Sigmoid colon (tissue), 7 donors: ENCODE results near the gene GLYR1. TPM values are rescaled to one million over a fixed set of nuclear protein-coding genes. Genes with fewer than 3 reads are reported as not detected.

ENCODE experiments used
- DNase-seq: peaks from one replicate; pipeline ENCODE4 v3.0.0-alpha.2; 2019
- H3K27ac ChIP-seq, 4 donors: fragments of 200-600 bp; sonication (generic); one replicate each; pipeline ENCODE4 v1.5.1; 2016 to 2019; ENCODE audit warnings: mild to moderate bottlenecking in 1 of 4
- H3K27me3 ChIP-seq, 3 donors: fragments of 200-600 bp; sonication (generic); one replicate each; pipeline ENCODE4 v1.5.1; 2019; ENCODE audit warnings: mild to moderate bottlenecking in 1 of 3
- H3K36me3 ChIP-seq, 4 donors: fragments of 200-600 bp; sonication (generic); one replicate each; pipeline ENCODE4 v1.5.1; 2016 to 2019
- H3K4me1 ChIP-seq, 4 donors: fragments of 200-600 bp; sonication (generic); one replicate each; pipeline ENCODE4 v1.5.1; 2017 to 2019
- H3K4me3 ChIP-seq, 4 donors: fragments of 200-600 bp; sonication (generic); one replicate each; pipeline ENCODE4 v1.5.1; 2017 to 2019; ENCODE audit warnings: mild to moderate bottlenecking in 2 of 4, moderate library complexity in 1 of 4
- H3K9me3 ChIP-seq, 4 donors: fragments of 200-600 bp in 3 of 4; sonication (generic) in 3 of 4; one replicate each; pipeline versions ENCODE4 v1.5.1 to v1.6.1; 2013 to 2019
- CTCF ChIP-seq, 4 experiments: fragments of 450-650 bp in 3 of 4; fragments of 200-600 bp in 1 of 4; IDR thresholded peaks; one replicate each; pipeline ENCODE4 v1.5.1; 2016 to 2019; ENCODE audit warnings: antibody characterized with exemption in 4 of 4, mild to moderate bottlenecking in 3 of 4, moderate library complexity in 2 of 4
- EP300 ChIP-seq, 4 donors: sonication (generic); formaldehyde crosslinking; IDR thresholded peaks; one replicate each; pipeline ENCODE4 v1.6.1; 2017; ENCODE audit warnings: antibody characterized with exemption in 4 of 4
- POLR2A ChIP-seq, 2 donors: fragments of 450-650 bp; IDR thresholded peaks; one replicate each; pipeline ENCODE4 v1.6.1; 2016; ENCODE audit warnings: antibody characterized with exemption in 2 of 2, mild to moderate bottlenecking in 2 of 2, moderate library complexity in 2 of 2
- POLR2AphosphoS5 ChIP-seq, 4 donors: sonication (generic); formaldehyde crosslinking; IDR thresholded peaks; one replicate each; pipeline ENCODE4 v1.6.1; 2017; ENCODE audit warnings: antibody characterized with exemption in 4 of 4
- WGBS, 2 donors: extraction: QIAGEN DNeasy Blood & Tissue Kit; methylation state at CpG; one replicate each; pipeline ENCODE4 v1.1.7; 2013; 5-methylcytosine and 5-hydroxymethylcytosine counted together
- intact Hi-C: fragments of 100-400 bp; cut with DNase I; formaldehyde crosslinking; loops from one replicate; pipeline ENCODE4 v1.15.1; 2023
- polyA plus RNA-seq, 3 donors: library from polyadenylated mRNA; stranded (reverse); fragments of 200-250 nt; gene quantifications; one replicate each; pipeline ENCODE4 v1.2.3, GENCODE V29; 2013
- total RNA-seq, 4 donors: library from RNA; depleted of rRNA; stranded (reverse); fragments of >200 nt; gene quantifications; one replicate each; pipeline ENCODE4 v1.1.0, GENCODE V29; 2016
- donor health status: healthy with polysubstance abuse.
- donor health status: Bipolar disorder and iron deficiency.
- donor health status: healthy.

GLYR1 gene
- total and polyA plus RNA-seq, 7 donors, result 48.0 to 70.5 (median 59.9) TPM

- TF ChIP-seq EP300 (IDR thresholded peaks at IDR 0.05), result no peak
- peak; percentile 66 to 93 (median 85) for TF ChIP-seq POLR2AphosphoS5 (IDR thresholded peaks at IDR 0.05)
- peak; percentile 37 to 38 for TF ChIP-seq POLR2A (IDR thresholded peaks at IDR 0.05)
- TF ChIP-seq CTCF (IDR thresholded peaks at IDR 0.05), result no peak
- intact Hi-C loops, result loop anchor here (2.0 kb wide), 1 partner anchor 32 kb away; the partner anchor contains the start of genes ANKS3 and DNAAF8
- 1 to 2% methylated on average over 72 of the region's 72 CpGs for WGBS, 2 donors
- no peaks in the 10 kb centered on the region for H3K9me3 ChIP-seq
- peak within 1 kb of the TSS; percentile 80 to 96 (median 88) for H3K4me3 ChIP-seq
- peaks cover 10 to 33% (median 22%) of the 10 kb centered on the region in 4 donors for H3K36me3 ChIP-seq
- peak within 1 kb of the TSS; percentile 91 to 92 (median 92) for H3K27ac ChIP-seq
- no peaks in the 10 kb centered on the region for H3K27me3 ChIP-seq
- H3K4me1 ChIP-seq, result peaks cover 0 to 38% (median 35%) of the 10 kb centered on the region in 4 donors
- peak; percentile 98 for DNase-seq
These were observed 80.0 kb downstream of the GLYR1 start, which contains the start of gene ZNF500 for GRCh38 chr16:4766875-4767628. Gene ZNF500, minus strand, starts transcription at chr16:4767162. Its CDS starts 1,184 bp downstream, at chr16:4765978.

- H3K27ac ChIP-seq, result peak overlapping the region in 3 of 4 donors; percentile 91 to 92 (median 91)
These were observed 81.3 kb downstream of the GLYR1 start for GRCh38 chr16:4765511-4766474.

GRCh38 chr16:4763791-4764190, 83.3 kb downstream of the GLYR1 start:
- Histone ChIP-seq H3K27me3 (no peaks in the 10 kb centered on the region), H3K36me3 (peaks cover 26 to 65% (median 44%) of the 10 kb centered on the region in 4 donors), H3K4me3 (no peak overlapping the region), H3K9me3 (no peaks in the 10 kb centered on the region), H3K4me1 (peaks cover 0 to 33% (median 32%) of the 10 kb centered on the region in 4 donors), H3K27ac (no peak overlapping the region)
- DNase-seq, result no peak
- TF ChIP-seq EP300 (IDR thresholded peaks at IDR 0.05) (no peak), CTCF (IDR thresholded peaks at IDR 0.05) (no peak), POLR2AphosphoS5 (IDR thresholded peaks at IDR 0.05) (no peak), POLR2A (IDR thresholded peaks at IDR 0.05) (no peak)
- intact Hi-C loops, result no loop called here
- 94% methylated on average over 7 of the region's 7 CpGs for WGBS, 2 donors

More at GRCh38 chr16:4765511-4766474, 81.3 kb downstream of the GLYR1 start:
- peaks cover 0 to 38% (median 35%) of the 10 kb centered on the region in 4 donors for H3K4me1 ChIP-seq
- no peak for TF ChIP-seq CTCF (IDR thresholded peaks at IDR 0.05)
- TF ChIP-seq POLR2AphosphoS5 (IDR thresholded peaks at IDR 0.05), result no peak
- no peak for TF ChIP-seq POLR2A (IDR thresholded peaks at IDR 0.05)
- TF ChIP-seq EP300 (IDR thresholded peaks at IDR 0.05), result no peak
- whole genome bisulfite sequencing, 2 donors, result 76 to 77% methylated on average over 26 of the region's 26 CpGs
- H3K9me3 ChIP-seq, result no peaks in the 10 kb centered on the region
- intact Hi-C loops, result loop anchor here (2.0 kb wide), 1 partner anchor 31 kb away; the partner anchor contains the start of genes ANKS3 and DNAAF8
- peak overlapping the region; percentile 80 to 96 (median 88) for H3K4me3 ChIP-seq
- H3K27me3 ChIP-seq, result no peaks in the 10 kb centered on the region
- H3K36me3 ChIP-seq, result peaks cover 16 to 46% (median 30%) of the 10 kb centered on the region in 4 donors
- no peak for DNase-seq

- Histone ChIP-seq H3K4me3 (no peak overlapping the region), H3K9me3 (no peaks in the 10 kb centered on the region), H3K27me3 (no peaks in the 10 kb centered on the region), H3K27ac (no peak overlapping the region), H3K36me3 (peaks cover 26 to 80% (median 56%) of the 10 kb centered on the region in 4 donors), H3K4me1 (peaks cover 0 to 24% (median 20%) of the 10 kb centered on the region in 4 donors)
- intact Hi-C loops, result no loop called here
- no peak for TF ChIP-seq POLR2AphosphoS5 (IDR thresholded peaks at IDR 0.05)
- 95 to 96% methylated on average over 9 of the region's 9 CpGs for WGBS, 2 donors
- no peak for DNase-seq
These were observed 84.9 kb downstream of the GLYR1 start for GRCh38 chr16:4762205-4762604.
